ENCODE data around the gene ZBTB7C. TPM values are rescaled to one million over a fixed set of nuclear protein-coding genes. Genes with fewer than 3 reads are reported as not detected.

Gene ZBTB7C
- total and polyA plus RNA-seq, 2 donors: 4.6 to 8.6 TPM

GRCh38 chr18:48164116-48164515 is 245.1 kb downstream of the ZBTB7C start:
- no peaks in the 10 kb centered on the region for H3K4me1 ChIP-seq (ENCODE audit: insufficient read depth)
- no peak for DNase-seq (ENCODE audit: extremely low spot score)
- H3K27ac ChIP-seq (ENCODE audit: low read depth): no peak overlapping the region
- H3K36me3 ChIP-seq (ENCODE audit: insufficient read depth): no peaks in the 10 kb centered on the region
- H3K4me3 ChIP-seq (ENCODE audit: low read depth, low read length): no peak overlapping the region
- WGBS: 88% methylated on average over 4 of the region's 4 CpGs

GRCh38 chr18:48163738-48164115 is 245.5 kb downstream of the ZBTB7C start:
- DNase-seq (ENCODE audit: extremely low spot score): no peak
- Histone ChIP-seq H3K27ac (ENCODE audit: low read depth) (no peak overlapping the region), H3K36me3 (ENCODE audit: insufficient read depth) (no peaks in the 10 kb centered on the region), H3K4me1 (ENCODE audit: insufficient read depth) (no peaks in the 10 kb centered on the region), H3K4me3 (ENCODE audit: low read depth, low read length) (no peak overlapping the region)
- 76% methylated on average over 3 of the region's 3 CpGs for WGBS

DNA sequence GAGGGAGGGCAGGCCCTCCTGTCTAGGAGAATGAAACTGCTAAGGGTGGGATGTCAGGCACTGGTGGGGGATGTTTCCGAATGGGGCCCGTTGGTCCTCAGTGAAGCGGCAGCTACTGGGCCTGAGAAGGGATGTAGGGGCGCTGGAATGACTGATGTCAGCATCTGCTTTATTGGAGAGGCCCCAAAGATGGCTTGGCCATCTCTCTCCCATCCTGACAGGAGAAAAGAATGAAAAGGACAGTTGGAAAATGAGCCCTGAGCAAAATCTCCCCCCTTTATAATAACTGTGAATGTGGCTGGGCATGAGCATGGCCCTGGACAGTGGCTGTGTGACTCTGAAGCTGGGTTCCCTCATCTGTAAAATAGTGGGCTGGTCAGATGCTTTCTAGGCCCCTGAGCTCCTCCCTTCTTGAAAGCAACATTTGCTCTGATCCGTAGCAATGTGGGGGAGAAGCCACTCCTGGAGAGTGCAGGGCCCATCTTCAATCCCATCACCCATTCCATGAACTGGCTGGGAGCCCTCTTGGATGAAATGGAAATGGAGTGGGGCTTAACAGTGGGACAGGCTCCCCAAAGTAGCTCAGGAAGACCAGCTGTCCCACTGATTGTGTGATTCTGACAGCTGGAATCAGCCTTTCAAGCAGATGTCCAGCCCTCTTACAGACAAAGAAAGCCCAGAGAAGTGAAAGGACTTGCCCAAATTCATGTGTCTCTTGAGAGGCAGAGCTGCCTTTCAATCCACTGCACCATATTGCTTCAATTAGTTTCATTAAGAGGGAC is 246.0 kb downstream of the ZBTB7C start:
- WGBS: 89% methylated on average over 5 of the region's 5 CpGs
- no peak overlapping the region for H3K27ac ChIP-seq (ENCODE audit: low read depth)
- H3K36me3 ChIP-seq (ENCODE audit: insufficient read depth): no peaks in the 10 kb centered on the region
- H3K4me1 ChIP-seq (ENCODE audit: insufficient read depth): no peaks in the 10 kb centered on the region
- no peak overlapping the region for H3K4me3 ChIP-seq (ENCODE audit: low read depth, low read length)
- no peak for DNase-seq (ENCODE audit: extremely low spot score)

GRCh38 chr18:48161911-48162698 is 247.1 kb downstream of the ZBTB7C start:
- no peaks in the 10 kb centered on the region for H3K4me1 ChIP-seq (ENCODE audit: insufficient read depth)
- peak overlapping the region; percentile 67 for H3K4me3 ChIP-seq (ENCODE audit: low read depth, low read length)
- 6% methylated on average over 38 of the region's 38 CpGs for WGBS
- no peak for DNase-seq (ENCODE audit: extremely low spot score)
- no peaks in the 10 kb centered on the region for H3K36me3 ChIP-seq (ENCODE audit: insufficient read depth)
- peak overlapping the region; percentile 77 for H3K27ac ChIP-seq (ENCODE audit: low read depth)

GRCh38 chr18:48161191-48161910 is 247.8 kb downstream of the ZBTB7C start:
- Histone ChIP-seq H3K4me3 (ENCODE audit: low read depth, low read length) (peak overlapping the region; percentile 67), H3K36me3 (ENCODE audit: insufficient read depth) (no peaks in the 10 kb centered on the region), H3K4me1 (ENCODE audit: insufficient read depth) (no peaks in the 10 kb centered on the region), H3K27ac (ENCODE audit: low read depth) (peak overlapping the region; percentile 78)
- DNase-seq (ENCODE audit: extremely low spot score): no peak
- WGBS: 2% methylated on average over 52 of the region's 53 CpGs

GRCh38 chr18:48160622-48161021 is 248.6 kb downstream of the ZBTB7C start:
- WGBS: 62% methylated on average over 4 of the region's 4 CpGs
- Histone ChIP-seq H3K4me1 (ENCODE audit: insufficient read depth) (no peaks in the 10 kb centered on the region), H3K27ac (ENCODE audit: low read depth) (no peak overlapping the region), H3K36me3 (ENCODE audit: insufficient read depth) (no peaks in the 10 kb centered on the region), H3K4me3 (ENCODE audit: low read depth, low read length) (peak overlapping the region; percentile 67)
- no peak for DNase-seq (ENCODE audit: extremely low spot score)

DNA sequence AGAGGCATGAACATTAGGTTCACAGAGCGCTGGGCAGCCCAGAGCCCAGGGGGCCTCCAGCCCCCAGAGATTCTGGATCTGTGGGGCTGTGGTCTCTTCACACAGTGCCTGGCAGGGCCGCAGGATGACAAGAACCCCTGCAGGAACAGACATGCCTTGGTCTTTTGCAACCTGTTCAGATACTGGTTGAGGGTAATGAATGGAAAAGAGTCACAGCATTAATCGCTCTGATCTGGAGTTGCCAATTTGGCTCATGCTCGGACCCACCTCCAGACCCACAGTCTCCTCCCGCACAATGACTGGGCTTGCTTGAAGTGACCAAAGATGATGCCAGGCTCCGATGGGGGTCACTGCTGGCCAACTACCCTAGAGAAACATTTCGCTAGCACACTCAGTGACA is 249.4 kb downstream of the ZBTB7C start:
- no peaks in the 10 kb centered on the region for H3K36me3 ChIP-seq (ENCODE audit: insufficient read depth)
- H3K27ac ChIP-seq (ENCODE audit: low read depth): no peak overlapping the region
- DNase-seq (ENCODE audit: extremely low spot score): no peak
- no peak overlapping the region for H3K4me3 ChIP-seq (ENCODE audit: low read depth, low read length)
- WGBS: 92% methylated on average over 7 of the region's 7 CpGs
- no peaks in the 10 kb centered on the region for H3K4me1 ChIP-seq (ENCODE audit: insufficient read depth)

DNA sequence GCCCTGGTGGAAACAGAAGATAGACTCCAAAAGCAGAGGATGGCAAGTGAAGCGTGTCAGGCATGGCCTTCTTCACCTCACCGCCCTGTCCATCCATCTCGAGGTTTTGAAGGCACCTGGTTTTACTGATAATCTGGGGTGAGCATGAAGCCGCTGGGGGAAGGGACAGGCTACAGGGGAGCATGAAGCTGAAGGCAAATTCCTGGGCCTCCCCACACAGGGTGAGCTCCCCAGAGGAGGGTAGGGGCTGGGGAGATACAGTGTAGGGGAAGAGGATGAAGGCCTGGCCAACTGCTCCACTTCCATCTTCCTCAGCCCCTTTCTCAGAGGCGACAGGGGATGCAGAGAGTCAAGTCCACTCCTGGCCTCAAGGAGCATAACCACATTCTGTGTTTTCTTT is 250.5 kb downstream of the ZBTB7C start:
- DNase-seq (ENCODE audit: extremely low spot score): no peak
- no peaks in the 10 kb centered on the region for H3K4me1 ChIP-seq (ENCODE audit: insufficient read depth)
- H3K4me3 ChIP-seq (ENCODE audit: low read depth, low read length): no peak overlapping the region
- 94% methylated on average over 5 of the region's 5 CpGs for WGBS
- H3K36me3 ChIP-seq (ENCODE audit: insufficient read depth): no peaks in the 10 kb centered on the region
- no peak overlapping the region for H3K27ac ChIP-seq (ENCODE audit: low read depth)

DNA sequence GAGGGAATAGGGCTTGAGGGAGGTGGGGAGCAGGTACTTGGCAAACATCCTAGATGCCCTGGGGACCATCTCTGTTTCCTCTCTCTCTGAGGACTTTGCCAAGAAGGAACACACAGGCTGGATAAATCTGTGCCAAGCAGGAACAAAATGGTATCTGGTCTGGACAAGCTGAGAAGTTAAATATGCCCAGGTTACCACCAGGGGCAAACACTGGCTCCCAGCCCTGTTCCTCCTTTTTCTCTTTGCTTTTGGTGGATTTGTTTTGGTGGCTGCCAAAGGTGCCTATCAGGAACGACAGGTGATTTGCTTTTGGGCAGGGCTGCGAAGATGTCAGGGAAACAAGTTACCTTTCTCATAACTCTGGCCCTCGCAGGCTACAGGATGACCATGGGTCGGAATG is 251.2 kb downstream of the ZBTB7C start:
- no peak for DNase-seq (ENCODE audit: extremely low spot score)
- WGBS: 83% methylated on average over 4 of the region's 4 CpGs
- Histone ChIP-seq H3K36me3 (ENCODE audit: insufficient read depth) (no peaks in the 10 kb centered on the region), H3K4me3 (ENCODE audit: low read depth, low read length) (no peak overlapping the region), H3K4me1 (ENCODE audit: insufficient read depth) (no peaks in the 10 kb centered on the region), H3K27ac (ENCODE audit: low read depth) (no peak overlapping the region)

DNA sequence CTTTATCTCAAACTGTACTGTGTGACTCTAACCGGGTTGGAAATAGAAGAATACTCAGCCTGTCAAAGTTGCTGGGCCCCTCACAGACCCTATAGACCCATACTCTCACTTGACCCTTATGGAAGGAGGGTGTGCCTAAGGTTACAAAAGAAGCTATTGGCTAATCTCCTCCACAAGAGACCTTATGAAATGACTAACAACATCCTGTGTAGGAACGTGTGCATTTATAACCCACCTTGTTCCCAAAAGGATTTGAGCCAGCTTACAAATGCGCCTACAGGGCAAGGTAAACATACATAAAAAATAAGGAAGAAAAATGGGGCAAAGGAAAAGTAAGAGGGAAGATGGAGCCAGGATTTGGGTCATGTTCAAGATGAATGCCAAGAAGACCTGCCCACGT is 253.3 kb downstream of the ZBTB7C start:
- DNase-seq (ENCODE audit: extremely low spot score): no peak
- 85% methylated on average over 4 of the region's 4 CpGs for WGBS
- no peak overlapping the region for H3K27ac ChIP-seq (ENCODE audit: low read depth)
- H3K36me3 ChIP-seq (ENCODE audit: insufficient read depth): no peaks in the 10 kb centered on the region
- no peak overlapping the region for H3K4me3 ChIP-seq (ENCODE audit: low read depth, low read length)
- H3K4me1 ChIP-seq (ENCODE audit: insufficient read depth): no peaks in the 10 kb centered on the region

- Histone ChIP-seq H3K4me3 (ENCODE audit: low read depth, low read length) (no peak overlapping the region), H3K36me3 (ENCODE audit: insufficient read depth) (no peaks in the 10 kb centered on the region), H3K27ac (ENCODE audit: low read depth) (no peak overlapping the region), H3K4me1 (ENCODE audit: insufficient read depth) (no peaks in the 10 kb centered on the region)
- DNase-seq (ENCODE audit: extremely low spot score): no peak
Measured at GRCh38 chr18:48154828-48155227, 254.4 kb downstream of the ZBTB7C start.

DNA sequence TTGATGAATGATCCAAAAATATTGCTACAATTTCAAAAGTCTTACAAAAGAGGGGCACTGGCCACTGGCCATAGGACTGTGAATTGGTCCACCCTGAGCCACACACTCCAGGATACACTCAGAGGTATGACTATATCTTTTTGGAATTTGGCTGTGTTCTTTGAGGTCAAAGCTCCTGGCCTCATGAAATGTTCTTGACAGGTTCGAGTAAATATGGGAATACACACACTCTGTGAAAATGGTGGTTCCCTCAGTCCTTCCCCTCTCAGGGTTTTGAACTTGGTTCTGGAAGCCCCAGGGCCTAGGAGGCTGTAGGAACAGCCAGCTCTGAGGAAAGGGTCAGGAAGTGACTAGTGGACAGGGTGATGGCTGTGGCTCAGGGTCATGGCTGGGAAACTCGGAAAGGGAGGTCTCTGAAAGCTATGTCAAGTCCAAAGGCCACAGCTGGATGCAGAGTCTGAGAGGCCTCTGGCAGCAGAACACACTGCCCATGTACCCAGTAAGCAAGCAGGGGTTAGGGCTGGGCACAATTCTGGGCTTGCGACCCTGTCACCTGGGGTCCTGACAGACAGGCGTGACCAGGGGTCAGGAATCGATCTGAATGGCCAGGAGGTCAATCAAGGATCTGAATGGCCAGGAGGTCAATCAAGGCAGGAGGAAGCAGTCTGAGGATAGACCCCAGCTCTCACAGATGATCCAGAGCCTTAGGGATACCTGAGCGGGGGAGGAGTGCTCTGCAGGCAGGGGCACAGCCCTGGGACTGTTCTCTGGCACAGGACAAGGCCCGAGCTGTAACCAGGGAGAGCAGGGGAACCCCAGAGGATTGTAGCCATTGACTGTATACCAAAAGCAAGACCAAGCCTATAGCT is 255.3 kb downstream of the ZBTB7C start:
- no peak overlapping the region for H3K27ac ChIP-seq (ENCODE audit: low read depth)
- WGBS: 86% methylated on average over 7 of the region's 7 CpGs

DNA sequence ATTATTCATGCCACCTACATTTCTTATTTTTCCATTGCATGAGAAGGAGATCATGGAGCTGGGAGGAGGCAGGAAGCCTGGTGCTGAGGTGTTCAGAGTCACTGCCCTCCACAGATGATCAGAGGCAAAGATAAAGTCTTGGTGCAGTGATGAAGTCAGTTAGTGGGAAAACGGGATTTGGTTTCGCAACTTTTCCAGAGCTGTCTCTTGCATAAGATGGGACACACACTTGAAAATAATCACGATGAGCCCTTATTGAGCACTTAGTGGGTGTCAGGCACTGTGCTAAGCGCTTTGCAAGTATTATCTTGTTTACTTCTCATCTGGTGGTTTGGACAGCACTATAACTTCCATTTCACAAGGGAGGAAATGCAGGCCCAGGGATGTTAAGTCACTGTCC is 256.6 kb downstream of the ZBTB7C start:
- DNase-seq (ENCODE audit: extremely low spot score): no peak
- WGBS: 70% methylated on average over 4 of the region's 4 CpGs
- Histone ChIP-seq H3K4me3 (ENCODE audit: low read depth, low read length) (no peak overlapping the region), H3K27ac (ENCODE audit: low read depth) (no peak overlapping the region), H3K4me1 (ENCODE audit: insufficient read depth) (no peaks in the 10 kb centered on the region), H3K36me3 (ENCODE audit: insufficient read depth) (no peaks in the 10 kb centered on the region)

More for the DNA sequence above, 255.3 kb downstream of the ZBTB7C start:
- Histone ChIP-seq H3K4me1 (ENCODE audit: insufficient read depth) (no peaks in the 10 kb centered on the region), H3K36me3 (ENCODE audit: insufficient read depth) (no peaks in the 10 kb centered on the region), H3K4me3 (ENCODE audit: low read depth, low read length) (no peak overlapping the region)
- DNase-seq (ENCODE audit: extremely low spot score): no peak

Measured in urinary bladder (tissue), 4 donors.